NOMO-1 (cell line): ENCODE data around the gene SMG9.
"Not testable (repeated sequence)": the region's sequence is repeated elsewhere in the genome, so short reads cannot be mapped to it uniquely, and the experiment has no call there.

Experiments
- DNase-seq, 2 experiments: peaks; one replicate each; lab custom pipeline; 2025; ENCODE audit not compliant: unreplicated experiment in 2 of 2; lab: John Stamatoyannopoulos, UW

Gene SMG9

GRCh38 chr19:43695985-43696704 lies 58.6 kb downstream of the SMG9 start:
- peak; percentile 40 to 71 for DNase-seq

GRCh38 chr19:43694553-43694952 lies 60.2 kb downstream of the SMG9 start:
- DNase-seq, result no peak

- peak; percentile 78 to 89 for DNase-seq
These were observed 61.9 kb downstream of the SMG9 start for GRCh38 chr19:43692877-43693276.

GRCh38 chr19:43692385-43692784 lies 62.4 kb downstream of the SMG9 start:
- DNase-seq, result no peak

GRCh38 chr19:43691755-43692154 lies 63.0 kb downstream of the SMG9 start:
- no peak for DNase-seq

GRCh38 chr19:43690890-43691289 lies 63.9 kb downstream of the SMG9 start:
- peak in 1 of 2 experiments; percentile 42 for DNase-seq

GRCh38 chr19:43690444-43690843 lies 64.3 kb downstream of the SMG9 start:
- DNase-seq, result no peak

- DNase-seq, result no peak
These were observed 66.6 kb downstream of the SMG9 start for GRCh38 chr19:43688059-43688701.

DNA sequence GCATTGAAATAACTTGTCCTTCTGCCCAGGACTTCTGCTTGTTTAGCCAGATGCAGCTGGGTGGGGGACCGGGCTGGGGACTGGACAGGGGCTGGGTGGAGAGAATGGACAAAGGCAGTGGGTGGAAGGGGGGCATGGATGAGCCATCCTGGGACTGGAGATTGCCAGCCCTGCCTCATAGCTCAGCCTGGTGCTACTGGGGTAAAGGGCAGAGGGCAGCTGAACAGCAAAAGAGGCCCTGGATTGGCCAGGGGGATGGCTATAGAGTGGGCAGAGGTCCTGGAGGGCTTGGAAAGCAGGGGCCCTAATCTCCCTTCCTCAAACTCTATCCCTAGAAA lies 67.1 kb downstream of the SMG9 start:
- DNase-seq, result no peak

- peak; percentile 43 to 45 for DNase-seq
These were observed 70.4 kb downstream of the SMG9 start for GRCh38 chr19:43684326-43684725.

DNA sequence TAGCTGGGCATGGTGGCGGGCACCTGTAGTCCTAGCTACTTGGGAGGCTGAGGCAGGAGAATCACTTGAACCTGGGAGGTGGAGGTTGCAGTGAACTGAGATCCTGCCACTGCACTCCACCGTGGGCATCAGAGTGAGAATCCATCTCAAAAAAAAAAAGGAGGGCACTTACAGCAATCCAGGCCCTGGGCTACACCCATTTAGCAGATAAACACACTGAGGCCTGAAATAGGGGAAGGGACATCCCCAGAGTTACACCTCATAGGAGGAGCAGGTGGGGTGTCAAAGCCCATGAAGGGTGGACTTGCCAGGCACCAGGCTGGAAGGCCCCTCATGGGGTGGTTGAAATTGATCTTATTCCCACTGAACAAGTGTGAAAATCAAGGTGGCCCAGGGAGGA lies 70.9 kb downstream of the SMG9 start:
- no peak for DNase-seq

DNA sequence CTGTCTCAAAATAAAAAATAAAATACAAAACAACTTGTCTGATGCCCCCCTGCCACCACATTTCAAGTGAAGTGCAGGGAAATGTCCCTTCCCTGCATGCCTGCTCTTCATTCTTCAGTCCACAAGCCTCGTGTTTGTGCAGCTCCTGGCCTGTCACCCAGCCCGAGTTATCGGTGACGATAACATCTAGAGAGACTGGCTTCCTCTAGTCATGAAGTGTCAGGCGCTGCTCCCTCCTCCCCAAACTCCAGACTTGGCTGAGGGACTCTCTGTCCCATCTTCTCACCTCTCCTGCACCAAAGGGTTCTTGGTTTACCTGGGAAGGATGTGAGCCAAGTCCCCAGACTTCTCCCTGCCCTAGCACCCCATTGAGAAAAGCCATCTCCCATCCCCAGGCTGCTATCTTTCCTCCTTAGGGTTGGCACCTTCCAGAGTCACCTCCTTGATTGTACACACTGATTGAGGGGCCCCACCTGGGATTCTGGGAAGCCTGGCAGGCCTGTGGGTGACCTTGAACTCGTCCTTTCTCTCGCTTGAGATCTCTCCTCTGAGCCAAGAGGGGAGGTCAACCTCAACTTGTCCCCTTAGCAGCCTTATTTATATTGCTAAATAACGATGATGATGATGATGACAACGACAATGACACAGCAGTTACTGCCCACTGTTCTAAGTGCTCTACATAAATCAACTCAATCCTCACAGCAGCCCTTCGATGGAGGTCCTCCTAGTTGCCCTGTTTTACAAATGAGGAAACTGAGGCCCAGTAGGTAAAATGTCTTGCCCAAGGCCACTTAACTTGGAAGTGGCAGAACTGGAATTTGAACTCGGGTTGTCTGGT lies 71.7 kb downstream of the SMG9 start:
- DNase-seq, result peak in 1 of 2 experiments; percentile 72

DNA sequence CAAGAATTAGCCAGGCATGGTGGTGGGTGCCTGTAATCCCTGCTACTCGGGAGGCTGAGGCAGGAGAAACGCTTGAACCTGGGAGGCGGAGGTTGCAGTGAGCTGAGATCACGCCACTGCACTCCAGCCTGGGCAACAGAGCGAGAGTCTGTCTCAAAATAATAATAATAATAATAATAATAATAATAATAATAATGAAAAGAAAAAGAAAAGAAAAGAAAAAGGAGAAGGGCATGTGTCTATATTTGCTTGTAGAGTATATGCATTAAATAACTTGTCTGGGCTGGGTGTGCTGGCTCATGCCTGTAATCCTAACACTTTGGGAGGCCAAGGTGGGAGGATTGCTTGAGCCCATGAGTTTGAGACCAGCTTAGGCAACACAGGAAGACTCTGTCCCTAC lies 72.5 kb downstream of the SMG9 start:
- DNase-seq, result not testable (repeated sequence)

DNA sequence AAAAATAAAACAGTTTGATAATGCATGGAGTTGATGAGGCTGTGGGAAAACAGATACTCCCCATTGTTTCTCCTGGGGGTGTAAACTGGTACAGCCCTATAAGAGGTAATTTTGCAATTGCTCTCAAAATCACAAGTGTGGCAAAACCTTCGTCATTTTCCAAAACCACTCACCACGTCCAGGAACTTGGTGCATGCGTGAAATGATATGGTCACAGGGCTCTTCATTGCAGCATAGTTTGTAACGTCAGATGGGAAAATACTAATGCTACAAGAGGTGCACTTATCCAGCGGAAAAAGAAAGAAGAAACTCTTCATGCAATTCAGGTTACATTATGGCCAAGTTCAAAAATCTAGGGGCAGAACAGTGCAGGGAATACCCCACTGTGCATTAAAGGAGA lies 72.9 kb downstream of the SMG9 start:
- DNase-seq, result peak; percentile 15 to 49

- DNase-seq, result peak; percentile 89 to 93
These were observed 76.1 kb downstream of the SMG9 start for GRCh38 chr19:43678512-43679261.
